B cell (primary cell): ENCODE measurements around the gene NRIP3. TPM values are rescaled to one million over a fixed set of nuclear protein-coding genes. Genes with fewer than 3 reads are reported as not detected.

ENCODE experiments used
- ATAC-seq: fragments of 200-7000 bp; cut with Tn5 transposase; one replicate; pipeline ENCODE4 v1.10.0; 2021; ENCODE audit warnings: low read depth, mild to moderate bottlenecking, moderate number of reproducible peaks, moderate library complexity
- CTCF ChIA-PET: fragments of 350-600 bp; sonication (Branson Sonifier 250); formaldehyde crosslinking; loops from one replicate; lab custom pipeline; 2021; ENCODE audit warnings: antibody characterized with exemption, inconsistent platforms; lab: Charles Lee
- POLR2A ChIA-PET: fragments of 350-600 bp; sonication (Branson Sonifier 250); formaldehyde crosslinking; loops from one replicate; lab custom pipeline; 2021; ENCODE audit warnings: antibody characterized with exemption; lab: Charles Lee
- DNase-seq: peaks from one replicate; pipeline ENCODE4 v3.0.0; 2013
- H2AFZ ChIP-seq: 2 replicates; pipeline ENCODE4 v1.6.1; 2012; ENCODE audit warnings: mild to moderate bottlenecking, low read depth, low read length; ENCODE audit not compliant: insufficient read depth, poor library complexity, severe bottlenecking
- H3K27ac ChIP-seq, 2 donors: 1 replicate in 1 of 2; 2 replicates in 1 of 2; pipeline ENCODE4 v1.5.1; 2012 to 2013; ENCODE audit warnings: low read length in 2 of 2, mild to moderate bottlenecking in 2 of 2, moderate library complexity in 1 of 2
- H3K27me3 ChIP-seq, 4 experiments: fragments of 200-600 bp in 1 of 4; sonication (generic) in 1 of 4; replicated peaks in 1 of 4; 1 replicate in 2 of 4; 2 replicates in 2 of 4; pipeline versions ENCODE4 v1.6.1 to v1.7.0; 2013 to 2016; ENCODE audit warnings: low read length in 3 of 4, mild to moderate bottlenecking in 2 of 4, mixed read lengths in 1 of 4, moderate library complexity in 1 of 4; ENCODE audit not compliant: insufficient read depth in 4 of 4, control insufficient read depth in 3 of 4; ENCODE audit errors: control extremely low read depth in 1 of 4
- H3K36me3 ChIP-seq, 2 experiments: replicated peaks in 1 of 2; 1 replicate in 1 of 2; 2 replicates in 1 of 2; pipeline versions ENCODE4 v1.6.1 to v1.7.1; 2013; ENCODE audit warnings: low read length in 1 of 2; ENCODE audit not compliant: insufficient read depth in 2 of 2, control insufficient read depth in 1 of 2; ENCODE audit errors: control extremely low read depth in 1 of 2, extremely low read depth in 1 of 2
- H3K4me1 ChIP-seq, 2 donors: fragments of 200-600 bp in 1 of 2; sonication (generic) in 1 of 2; 1 replicate in 1 of 2; 2 replicates in 1 of 2; pipeline versions ENCODE4 v1.5.1 to v1.6.1; 2013 to 2017; ENCODE audit warnings: low read length in 2 of 2; ENCODE audit not compliant: control insufficient read depth in 2 of 2, insufficient read depth in 2 of 2
- H3K4me2 ChIP-seq: replicated peaks from 2 replicates; pipeline ENCODE3; 2012; ENCODE audit warnings: mild to moderate bottlenecking, low read depth, low read length; ENCODE audit not compliant: poor library complexity, severe bottlenecking
- H3K4me3 ChIP-seq, 5 experiments: fragments of 200-600 bp in 1 of 5; sonication (generic) in 1 of 5; 1 replicate in 3 of 5; 2 replicates in 2 of 5; pipeline versions ENCODE4 v1.5.1 to v1.7.0; 2011 to 2016; ENCODE audit warnings: low read length in 4 of 5, mild to moderate bottlenecking in 4 of 5, low read depth in 2 of 5, control low read depth in 1 of 5, moderate library complexity in 1 of 5; ENCODE audit not compliant: insufficient read depth in 1 of 5; ENCODE audit errors: control extremely low read depth in 1 of 5, extremely low read depth in 1 of 5
- H3K79me2 ChIP-seq: fragments of 200-600 bp; sonication (generic); one replicate; pipeline ENCODE4 v1.6.0; 2016; ENCODE audit warnings: low read length; ENCODE audit not compliant: control insufficient read depth, insufficient read depth
- H3K9ac ChIP-seq: fragments of 200-600 bp; sonication (generic); 2 replicates; pipeline ENCODE4 v1.6.1; 2017; ENCODE audit warnings: mild to moderate bottlenecking, low read length, moderate library complexity
- H3K9me3 ChIP-seq, 3 donors: one replicate each; pipeline versions ENCODE4 v1.6.1 to v1.7.1; 2013; ENCODE audit warnings: low read length in 2 of 3; ENCODE audit not compliant: control insufficient read depth in 2 of 3, insufficient read depth in 1 of 3; ENCODE audit errors: control extremely low read depth in 1 of 3
- H4K20me1 ChIP-seq: 2 replicates; pipeline ENCODE4 v1.6.0; 2012; ENCODE audit warnings: mild to moderate bottlenecking, low read length; ENCODE audit not compliant: insufficient read depth, control insufficient read depth, poor library complexity, severe bottlenecking
- H3K27ac Mint-ChIP-seq: one replicate; pipeline ENCODE4 v1.8.0; 2021; ENCODE audit warnings: mixed read lengths
- H3K27me3 Mint-ChIP-seq: one replicate; pipeline ENCODE4 v1.8.0; 2021; ENCODE audit warnings: mixed read lengths
- H3K4me1 Mint-ChIP-seq: one replicate; pipeline ENCODE4 v1.8.0; 2021; ENCODE audit warnings: mixed read lengths
- H3K4me3 Mint-ChIP-seq: one replicate; pipeline ENCODE4 v1.8.0; 2021; ENCODE audit warnings: mixed read lengths
- H3K9me3 Mint-ChIP-seq: one replicate; pipeline ENCODE4 v1.8.0; 2022; ENCODE audit warnings: mixed read lengths; ENCODE audit not compliant: insufficient read depth
- CTCF ChIP-seq: fragments of 200-600 bp; IDR thresholded peaks from one replicate; pipeline ENCODE4 v1.8.0; 2022; ENCODE audit warnings: antibody characterized with exemption, mild to moderate bottlenecking
- EZH2 ChIP-seq: IDR thresholded peaks from 2 replicates; pipeline ENCODE4 v1.6.1; 2012; ENCODE audit warnings: borderline replicate concordance, low read depth, mild to moderate bottlenecking, moderate library complexity, low read length; ENCODE audit not compliant: insufficient read depth, poor library complexity, severe bottlenecking
- WGBS: methylation state at CpG from one replicate; pipeline ENCODE4 v1.1.5; 2013; ENCODE audit warnings: missing lambda C conversion rate; ENCODE audit not compliant: insufficient coverage; 5-methylcytosine and 5-hydroxymethylcytosine counted together
- intact Hi-C: fragments of 100-400 bp; cut with micrococcal nuclease; formaldehyde crosslinking; loops from one replicate; pipeline ENCODE4 v1.10.0; 2022
- polyA plus RNA-seq: library from polyadenylated mRNA; depleted of rRNA; stranded (reverse); fragments of >200 nt; gene quantifications from 2 replicates; pipeline ENCODE4 v1.2.3, GENCODE V29; 2012
- total RNA-seq, 2 donors: library from RNA; stranded (reverse); fragments of 120-200 nt in 1 of 2; gene quantifications; 1 replicate in 1 of 2; 2 replicates in 1 of 2; pipeline versions ENCODE4 v1.2.3 to v1.2.4, GENCODE V29; 2013 to 2022

NRIP3 gene
- total and polyA plus RNA-seq, 2 donors (not counting 1 experiment from before 2014, with no cell fraction given) = 0.13 to 0.59 TPM

GRCh38 chr11:9037046-9037780, 33.4 kb upstream of the NRIP3 start:
- Mint-ChIP-seq H3K9me3 (no peaks in the 10 kb centered on the region), H3K27me3 (peaks cover 6% of the 10 kb centered on the region), H3K27ac (no peak overlapping the region), H3K4me3 (no peak overlapping the region), H3K4me1 (no peaks in the 10 kb centered on the region)
- Histone ChIP-seq H2AFZ (no peak overlapping the region), H3K79me2 (no peaks in the 10 kb centered on the region), H3K27me3 (peaks cover 0 to 4% (median 0%) of the 10 kb centered on the region in 4 experiments), H3K9me3 (no peaks in the 10 kb centered on the region), H4K20me1 (no peaks in the 10 kb centered on the region), H3K27ac (no peak overlapping the region), H3K4me1 (no peaks in the 10 kb centered on the region), H3K9ac (no peak overlapping the region), H3K36me3 (no peaks in the 10 kb centered on the region), H3K4me2 (no peak overlapping the region), H3K4me3 (no peak overlapping the region)
- intact Hi-C loops = no loop called here
- CTCF ChIA-PET = interaction anchor here (1.4 kb wide), 1 partner anchor 21 kb away, joined by 3 read pairs; no protein-coding TSS in a partner anchor
- 94% methylated on average over 5 of the region's 7 CpGs for WGBS
- DNase-seq (no peak), ATAC-seq (no peak)
- TF ChIP-seq EZH2 (no peak), CTCF (no peak)
- POLR2A ChIA-PET = no interaction called here

- Histone ChIP-seq H2AFZ (no peak overlapping the region), H3K36me3 (no peaks in the 10 kb centered on the region), H3K9me3 (no peaks in the 10 kb centered on the region), H4K20me1 (no peaks in the 10 kb centered on the region), H3K4me2 (no peak overlapping the region), H3K27ac (no peak overlapping the region), H3K9ac (no peak overlapping the region), H3K27me3 (no peaks in the 10 kb centered on the region), H3K79me2 (no peaks in the 10 kb centered on the region), H3K4me1 (no peaks in the 10 kb centered on the region), H3K4me3 (no peak overlapping the region)
- no peaks in the 10 kb centered on the region for H3K4me1 Mint-ChIP-seq
- H3K9me3 Mint-ChIP-seq = no peaks in the 10 kb centered on the region
- no peak overlapping the region for H3K27ac Mint-ChIP-seq
- no peak for DNase-seq
- 68% methylated on average over 5 of the region's 5 CpGs for WGBS
- intact Hi-C loops = no loop called here
- H3K4me3 Mint-ChIP-seq = no peak overlapping the region
- TF ChIP-seq CTCF = no peak
- no peak for TF ChIP-seq EZH2
- CTCF ChIA-PET = no interaction called here
- POLR2A ChIA-PET = no interaction called here
- H3K27me3 Mint-ChIP-seq = peaks cover 12% of the 10 kb centered on the region
- no peak for ATAC-seq
Measured at GRCh38 chr11:9030601-9031000, 26.8 kb upstream of the NRIP3 start.
